KMS-11 (cell line): ENCODE results near the gene SLC22A7.

Experiments used
- H2AFZ ChIP-seq: fragments of 200-600 bp; sonication (generic); 2 replicates; pipeline ENCODE4 v1.6.1; 2016; ENCODE audit warnings: antibody characterized with exemption, mixed run types, low read depth
- H3K27ac ChIP-seq: fragments of 200-600 bp; sonication (generic); 2 replicates; pipeline ENCODE4 v1.6.1; 2016; ENCODE audit warnings: mild to moderate bottlenecking, mixed run types
- H3K27me3 ChIP-seq: fragments of 200-600 bp; sonication (generic); 2 replicates; pipeline ENCODE4 v1.6.1; 2017; ENCODE audit warnings: mild to moderate bottlenecking, low read depth, mixed run types, moderate library complexity; ENCODE audit not compliant: insufficient read depth
- H3K36me3 ChIP-seq: fragments of 200-600 bp; sonication (generic); 2 replicates; pipeline ENCODE4 v1.6.1; 2017; ENCODE audit warnings: mild to moderate bottlenecking, mixed run types; ENCODE audit not compliant: insufficient read depth
- H3K4me1 ChIP-seq: fragments of 200-600 bp; sonication (generic); 2 replicates; pipeline ENCODE4 v1.6.1; 2016; ENCODE audit warnings: mild to moderate bottlenecking, low read depth, mixed run types; ENCODE audit not compliant: poor library complexity, severe bottlenecking
- H3K4me2 ChIP-seq: fragments of 200-600 bp; sonication (generic); 2 replicates; pipeline ENCODE4 v1.7.0; 2016; ENCODE audit warnings: mild to moderate bottlenecking, mixed run types
- H3K4me3 ChIP-seq: fragments of 200-600 bp; sonication (generic); IDR thresholded peaks from 2 replicates; pipeline ENCODE4 v1.6.1; 2017; ENCODE audit warnings: low read depth, low read length, mixed read lengths; ENCODE audit not compliant: insufficient read depth
- H3K79me2 ChIP-seq: fragments of 200-600 bp; sonication (generic); 2 replicates; pipeline ENCODE4 v1.6.1; 2016; ENCODE audit warnings: low read depth, mixed run types; ENCODE audit not compliant: insufficient read depth
- H3K9ac ChIP-seq: fragments of 200-600 bp; sonication (generic); 2 replicates; pipeline ENCODE4 v1.6.1; 2016; ENCODE audit warnings: mild to moderate bottlenecking, mixed run types
- H4K20me1 ChIP-seq: fragments of 200-600 bp; sonication (generic); 2 replicates; pipeline ENCODE4 v1.6.1; 2016; ENCODE audit warnings: mild to moderate bottlenecking, mixed run types; ENCODE audit not compliant: insufficient read depth
- CTCF ChIP-seq: fragments of 200-600 bp; sonication (generic); conservative IDR thresholded peaks from 2 replicates; pipeline ENCODE4 v1.6.1; 2017; ENCODE audit warnings: low read depth, mild to moderate bottlenecking, antibody characterized with exemption, low read length, moderate library complexity, mixed read lengths

SLC22A7 gene

GRCh38 chr6:43286980-43287716, 10.9 kb upstream of the SLC22A7 start:
- H3K4me1 ChIP-seq, result no peaks in the 10 kb centered on the region

GRCh38 chr6:43287717-43288679, 10.1 kb upstream of the SLC22A7 start:
- Histone ChIP-seq H3K27me3 (peaks cover 18% of the 10 kb centered on the region), H3K27ac (no peak overlapping the region), H2AFZ (no peak overlapping the region), H3K9ac (no peak overlapping the region), H3K4me2 (no peak overlapping the region), H3K4me1 (no peaks in the 10 kb centered on the region), H3K4me3 (no peak overlapping the region), H3K36me3 (no peaks in the 10 kb centered on the region), H4K20me1 (no peaks in the 10 kb centered on the region), H3K79me2 (no peaks in the 10 kb centered on the region)
- TF ChIP-seq CTCF, result no peak

More at GRCh38 chr6:43286980-43287716, 10.9 kb upstream of the SLC22A7 start:
- no peak overlapping the region for H2AFZ ChIP-seq
- no peak overlapping the region for H3K4me2 ChIP-seq
- no peak overlapping the region for H3K9ac ChIP-seq
- no peaks in the 10 kb centered on the region for H3K79me2 ChIP-seq
- no peak for TF ChIP-seq CTCF
- H3K36me3 ChIP-seq, result no peaks in the 10 kb centered on the region
- no peak overlapping the region for H3K4me3 ChIP-seq
- no peak overlapping the region for H3K27ac ChIP-seq
- no peaks in the 10 kb centered on the region for H4K20me1 ChIP-seq
- H3K27me3 ChIP-seq, result peaks cover 21% of the 10 kb centered on the region

- Histone ChIP-seq H4K20me1 (no peaks in the 10 kb centered on the region), H3K9ac (no peak overlapping the region), H3K27ac (no peak overlapping the region), H3K4me2 (no peak overlapping the region), H3K4me3 (no peak overlapping the region), H3K79me2 (no peaks in the 10 kb centered on the region), H2AFZ (no peak overlapping the region), H3K36me3 (no peaks in the 10 kb centered on the region), H3K27me3 (peaks cover 4% of the 10 kb centered on the region; the same call in 1 of the 2 replicates), H3K4me1 (no peaks in the 10 kb centered on the region)
- no peak for TF ChIP-seq CTCF
Measured at GRCh38 chr6:43290339-43290904, 7.6 kb upstream of the SLC22A7 start.

GRCh38 chr6:43290905-43291355, 7.1 kb upstream of the SLC22A7 start:
- Histone ChIP-seq H3K4me1 (no peaks in the 10 kb centered on the region), H3K79me2 (no peaks in the 10 kb centered on the region), H4K20me1 (no peaks in the 10 kb centered on the region), H3K27ac (no peak overlapping the region), H3K4me2 (no peak overlapping the region), H3K9ac (no peak overlapping the region), H3K36me3 (no peaks in the 10 kb centered on the region), H3K4me3 (no peak overlapping the region), H2AFZ (no peak overlapping the region), H3K27me3 (no peaks in the 10 kb centered on the region; the same call in 1 of the 2 replicates)
- no peak for TF ChIP-seq CTCF
